Trophoblast cell (in vitro differentiated cells and primary cell): ENCODE measurements around the gene SYNPR.
A peak's percentile ranks its signal among the peaks of the same experiment; 100 is the strongest.

Experiments used
- DNase-seq, 2 donors: peaks; one replicate each; pipeline ENCODE4 v3.0.0-alpha.2; 2016
- H2AFZ ChIP-seq: 2 replicates; pipeline ENCODE4 v1.6.1; 2013; ENCODE audit warnings: low read length, moderate library complexity, mild to moderate bottlenecking; ENCODE audit not compliant: insufficient read depth, poor library complexity
- H2AK5ac ChIP-seq: 2 replicates; pipeline ENCODE4 v1.6.1; 2013; ENCODE audit warnings: mild to moderate bottlenecking, low read length
- H2BK120ac ChIP-seq: 2 replicates; pipeline ENCODE4 v1.6.1; 2013; ENCODE audit warnings: low read length, mild to moderate bottlenecking, moderate library complexity; ENCODE audit not compliant: insufficient read depth, poor library complexity
- H2BK12ac ChIP-seq: 2 replicates; pipeline ENCODE4 v1.6.1; 2013; ENCODE audit warnings: mild to moderate bottlenecking, low read length, moderate library complexity
- H2BK5ac ChIP-seq: 2 replicates; pipeline ENCODE4 v1.6.1; 2013; ENCODE audit warnings: low read length, low read depth, moderate library complexity, mild to moderate bottlenecking; ENCODE audit not compliant: poor library complexity
- H3K14ac ChIP-seq: 2 replicates; pipeline ENCODE4 v1.6.1; 2013; ENCODE audit warnings: mild to moderate bottlenecking, low read length
- H3K18ac ChIP-seq: 2 replicates; pipeline ENCODE4 v1.6.1; 2013; ENCODE audit warnings: mild to moderate bottlenecking, low read length
- H3K23ac ChIP-seq: 2 replicates; pipeline ENCODE4 v1.6.1; 2013; ENCODE audit warnings: low read length
- H3K27ac ChIP-seq: 2 replicates; pipeline ENCODE4 v1.5.1; 2013; ENCODE audit warnings: low read depth, mild to moderate bottlenecking, inconsistent platforms, low read length, moderate library complexity
- H3K27me3 ChIP-seq: 2 replicates; pipeline ENCODE4 v1.6.1; 2013; ENCODE audit warnings: inconsistent platforms, mild to moderate bottlenecking, low read length, moderate library complexity; ENCODE audit not compliant: insufficient read depth
- H3K36me3 ChIP-seq, 2 experiments: 1 replicate in 1 of 2; 2 replicates in 1 of 2; pipeline ENCODE4 v1.6.1; 2013; ENCODE audit warnings: low read length in 2 of 2, mild to moderate bottlenecking in 2 of 2, moderate library complexity in 1 of 2; ENCODE audit not compliant: insufficient read depth in 2 of 2, control insufficient read depth in 1 of 2
- H3K4ac ChIP-seq: 2 replicates; pipeline ENCODE4 v1.6.1; 2013; ENCODE audit warnings: low read depth, mild to moderate bottlenecking, low read length, moderate library complexity
- H3K4me1 ChIP-seq, 2 experiments: 1 replicate in 1 of 2; 2 replicates in 1 of 2; pipeline ENCODE4 v1.6.1; 2013; ENCODE audit warnings: low read length in 2 of 2, mild to moderate bottlenecking in 2 of 2, moderate library complexity in 1 of 2; ENCODE audit not compliant: insufficient read depth in 2 of 2, control insufficient read depth in 1 of 2
- H3K4me2 ChIP-seq: 2 replicates; pipeline ENCODE4 v1.6.1; 2013; ENCODE audit warnings: inconsistent platforms, mild to moderate bottlenecking, low read length, moderate library complexity
- H3K4me3 ChIP-seq: 2 replicates; pipeline ENCODE4 v1.5.1; 2013; ENCODE audit warnings: mild to moderate bottlenecking, low read depth, low read length, inconsistent platforms
- H3K79me1 ChIP-seq: one replicate; pipeline ENCODE4 v1.6.1; 2013; ENCODE audit warnings: low read length
- H3K79me2 ChIP-seq: 2 replicates; pipeline ENCODE4 v1.6.1; 2013; ENCODE audit warnings: low read length, mild to moderate bottlenecking; ENCODE audit not compliant: control insufficient read depth, insufficient read depth, poor library complexity
- H3K9ac ChIP-seq: 2 replicates; pipeline ENCODE4 v1.6.1; 2013; ENCODE audit warnings: mild to moderate bottlenecking, low read length
- H3K9me3 ChIP-seq: 2 replicates; pipeline ENCODE4 v1.6.1; 2013; ENCODE audit warnings: low read depth, mild to moderate bottlenecking, control low read depth, inconsistent platforms, low read length; ENCODE audit not compliant: insufficient read depth
- H4K12ac ChIP-seq: 2 replicates; pipeline ENCODE4 v1.6.1; 2013; ENCODE audit warnings: low read depth, mild to moderate bottlenecking, low read length, moderate library complexity
- H4K8ac ChIP-seq: 2 replicates; pipeline ENCODE4 v1.6.1; 2013; ENCODE audit warnings: low read depth, mild to moderate bottlenecking, low read length, moderate library complexity
- H4K91ac ChIP-seq: one replicate; pipeline ENCODE4 v1.6.1; 2013; ENCODE audit warnings: low read depth, mild to moderate bottlenecking, low read length, moderate library complexity
- WGBS: extraction: QIAGEN DNeasy Blood & Tissue Kit; methylation state at CpG from one replicate; pipeline ENCODE4 v1.1.7; 2013; ENCODE audit warnings: missing lambda C conversion rate; ENCODE audit not compliant: insufficient read length, insufficient coverage; ENCODE audit errors: extremely low coverage; 5-methylcytosine and 5-hydroxymethylcytosine counted together

Gene SYNPR

DNA sequence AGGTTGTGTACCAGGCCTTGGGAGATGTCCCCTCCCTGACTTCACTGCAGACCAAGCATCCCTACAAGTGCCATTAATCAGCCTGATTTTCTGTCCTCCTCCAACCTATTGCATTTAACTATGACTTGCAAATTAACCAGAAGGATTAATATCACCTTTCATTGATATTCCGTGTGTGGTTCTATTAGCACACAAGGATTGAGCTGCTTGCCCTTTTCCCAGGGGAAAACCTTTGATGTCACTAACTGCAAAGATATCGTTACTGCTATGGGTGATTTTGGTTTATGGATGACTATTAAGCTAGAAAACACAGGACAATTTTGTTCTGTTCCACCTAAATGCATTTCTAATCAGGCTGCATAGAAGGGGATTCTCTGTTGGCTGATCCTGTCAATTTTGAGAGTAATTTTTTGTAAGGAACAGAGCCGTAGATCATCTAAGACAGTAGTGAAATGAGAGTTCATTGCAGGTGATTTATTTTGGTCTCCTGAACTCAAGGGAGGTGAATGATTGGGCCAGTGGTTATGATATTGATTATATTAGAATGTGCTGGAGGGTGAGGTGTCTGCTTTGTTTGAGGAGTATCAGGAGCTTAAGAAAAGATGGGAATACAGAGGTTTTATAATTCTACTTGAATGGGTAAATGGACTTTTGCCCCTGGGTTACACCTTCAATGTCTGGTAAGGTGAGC lies 196.9 kb downstream of the SYNPR start:
- no peak overlapping the region for H2BK12ac ChIP-seq
- no peak overlapping the region for H4K91ac ChIP-seq
- H3K23ac ChIP-seq: no peak overlapping the region
- H3K9ac ChIP-seq: no peak overlapping the region
- no peak overlapping the region for H3K4ac ChIP-seq
- no CpG with 5 or more reads among the region's 3 CpGs for WGBS
- H3K4me3 ChIP-seq: no peak overlapping the region
- no peaks in the 10 kb centered on the region for H3K27me3 ChIP-seq
- no peaks in the 10 kb centered on the region for H3K79me2 ChIP-seq
- no peak overlapping the region for H2AFZ ChIP-seq
- DNase-seq: no peak
- no peak overlapping the region for H2BK120ac ChIP-seq
- no peaks in the 10 kb centered on the region for H3K4me1 ChIP-seq
- H3K18ac ChIP-seq: no peak overlapping the region
- H3K14ac ChIP-seq: no peak overlapping the region
- H3K79me1 ChIP-seq: no peaks in the 10 kb centered on the region
- H2AK5ac ChIP-seq: no peak overlapping the region
- no peak overlapping the region for H4K8ac ChIP-seq
- no peaks in the 10 kb centered on the region for H3K36me3 ChIP-seq
- H3K4me2 ChIP-seq: no peak overlapping the region
- H3K27ac ChIP-seq: no peak overlapping the region
- H4K12ac ChIP-seq: no peak overlapping the region
- H3K9me3 ChIP-seq: peaks cover 7% of the 10 kb centered on the region
- no peak overlapping the region for H2BK5ac ChIP-seq

DNA sequence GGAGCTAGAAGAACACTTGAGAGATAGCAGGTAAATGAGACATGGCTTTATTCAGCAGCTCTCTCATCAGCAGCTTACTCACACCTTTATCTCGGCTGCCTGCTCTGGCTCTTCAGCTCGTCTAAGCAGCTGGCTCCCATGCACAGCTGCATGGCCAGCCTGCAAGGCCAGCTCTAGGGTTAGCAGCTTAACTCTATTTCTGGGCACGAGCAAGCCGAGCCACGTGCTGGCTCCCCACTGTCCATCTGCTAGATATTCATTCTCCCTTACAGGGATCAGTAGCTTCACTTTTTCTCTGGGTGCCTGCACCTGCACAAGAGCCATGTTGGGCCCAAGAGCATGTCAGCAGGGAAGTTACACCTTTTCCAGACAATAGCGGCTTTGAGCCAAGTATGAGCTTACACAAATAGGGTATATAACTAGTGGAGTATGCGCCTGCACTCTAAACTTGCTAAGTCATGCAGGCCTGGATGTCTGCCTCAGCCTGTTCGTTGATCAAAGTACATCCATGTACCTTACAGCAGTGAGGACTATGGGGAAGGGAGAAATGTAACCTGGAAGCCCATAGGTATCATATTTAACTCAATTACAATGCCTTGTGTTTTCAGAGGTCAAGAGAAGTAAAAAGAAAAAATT lies 199.5 kb downstream of the SYNPR start:
- Histone ChIP-seq H3K27ac (no peak overlapping the region), H2BK12ac (no peak overlapping the region), H3K79me2 (no peaks in the 10 kb centered on the region), H3K18ac (no peak overlapping the region), H3K4me1 (no peaks in the 10 kb centered on the region), H3K23ac (no peak overlapping the region), H3K27me3 (no peaks in the 10 kb centered on the region), H4K12ac (no peak overlapping the region), H2AFZ (no peak overlapping the region), H3K4me3 (no peak overlapping the region), H4K8ac (no peak overlapping the region), H3K4me2 (no peak overlapping the region), H3K36me3 (no peaks in the 10 kb centered on the region), H2BK5ac (no peak overlapping the region), H2BK120ac (no peak overlapping the region), H3K79me1 (no peaks in the 10 kb centered on the region), H4K91ac (no peak overlapping the region), H3K14ac (no peak overlapping the region), H2AK5ac (no peak overlapping the region), H3K9ac (no peak overlapping the region), H3K4ac (no peak overlapping the region), H3K9me3 (peaks cover 4% of the 10 kb centered on the region)
- DNase-seq: no peak
- WGBS: no CpG with 5 or more reads among the region's 8 CpGs

DNA sequence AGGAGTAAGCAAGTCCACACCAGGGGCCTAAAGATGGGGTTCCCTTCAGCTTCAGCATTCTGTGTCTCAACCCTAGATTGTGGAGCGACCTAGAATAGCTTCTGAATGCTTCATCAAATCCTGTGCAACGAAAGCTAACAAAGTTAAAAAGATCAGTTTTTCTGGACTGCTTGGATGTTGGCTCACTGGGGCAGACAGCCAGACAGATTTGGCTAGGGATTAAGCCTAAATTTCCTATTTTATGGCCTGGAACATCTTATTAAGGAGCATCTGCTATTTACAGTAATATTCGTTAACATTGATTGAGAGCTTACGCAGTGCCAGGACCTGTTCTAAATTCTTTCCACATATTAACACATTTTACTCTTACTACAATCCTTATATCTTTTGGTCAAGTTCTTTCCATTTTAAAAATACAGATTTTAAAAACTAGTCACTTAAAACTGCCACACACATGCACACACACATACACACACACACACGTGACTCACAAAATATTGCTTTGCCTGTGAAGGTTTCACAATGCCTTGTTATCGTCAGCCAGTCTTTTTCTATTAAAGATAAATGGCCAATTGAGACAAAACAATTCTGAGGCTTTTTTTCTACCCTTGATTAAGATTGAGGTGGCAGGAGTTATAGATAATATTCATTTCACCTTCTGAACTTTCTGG lies 201.0 kb downstream of the SYNPR start:
- Histone ChIP-seq H3K36me3 (no peaks in the 10 kb centered on the region), H2BK5ac (no peak overlapping the region), H3K79me1 (no peaks in the 10 kb centered on the region), H3K4me3 (no peak overlapping the region), H2BK12ac (no peak overlapping the region), H2AK5ac (no peak overlapping the region), H3K4me2 (no peak overlapping the region), H3K4me1 (no peaks in the 10 kb centered on the region), H3K9ac (no peak overlapping the region), H2AFZ (no peak overlapping the region), H3K9me3 (peaks cover 4% of the 10 kb centered on the region), H3K79me2 (no peaks in the 10 kb centered on the region), H4K8ac (no peak overlapping the region), H4K12ac (no peak overlapping the region), H3K27me3 (no peaks in the 10 kb centered on the region), H3K4ac (no peak overlapping the region), H3K18ac (no peak overlapping the region), H4K91ac (no peak overlapping the region), H3K14ac (no peak overlapping the region), H2BK120ac (no peak overlapping the region), H3K27ac (no peak overlapping the region), H3K23ac (no peak overlapping the region)
- peak in 1 of 2 donors; percentile 3 for DNase-seq
- WGBS: no CpG with 5 or more reads among the region's 6 CpGs

DNA sequence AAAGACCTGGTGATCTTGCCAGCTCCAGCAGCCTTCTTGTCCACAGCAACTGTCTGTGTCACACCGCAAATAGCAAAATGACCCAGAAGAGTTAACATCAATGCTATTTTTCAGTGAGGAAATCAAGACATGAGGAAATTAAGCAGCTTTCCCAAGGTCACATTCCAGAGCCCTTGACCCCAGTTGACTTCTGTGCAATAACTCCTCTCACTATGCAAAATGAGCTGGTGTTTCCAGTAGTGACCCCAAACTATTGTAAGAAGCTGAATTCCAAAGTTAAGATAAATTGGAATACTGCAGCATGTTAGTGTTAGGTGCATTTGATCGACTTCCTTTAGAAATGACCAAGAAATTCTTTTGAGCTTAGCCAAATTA lies 201.5 kb downstream of the SYNPR start:
- H3K79me2 ChIP-seq: no peaks in the 10 kb centered on the region
- no peak overlapping the region for H3K23ac ChIP-seq
- H4K91ac ChIP-seq: no peak overlapping the region
- H3K18ac ChIP-seq: no peak overlapping the region
- no peak overlapping the region for H3K4me3 ChIP-seq
- peak overlapping the region; percentile 26 for H3K9ac ChIP-seq
- H2BK120ac ChIP-seq: no peak overlapping the region
- no peak overlapping the region for H2BK12ac ChIP-seq
- no peaks in the 10 kb centered on the region for H3K27me3 ChIP-seq
- H3K4me1 ChIP-seq: no peaks in the 10 kb centered on the region
- H2AFZ ChIP-seq: no peak overlapping the region
- peaks cover 4% of the 10 kb centered on the region for H3K9me3 ChIP-seq
- H2BK5ac ChIP-seq: no peak overlapping the region
- WGBS: no CpG with 5 or more reads among the region's 2 CpGs
- H4K8ac ChIP-seq: no peak overlapping the region
- no peak overlapping the region for H4K12ac ChIP-seq
- H3K27ac ChIP-seq: no peak overlapping the region
- H3K79me1 ChIP-seq: no peaks in the 10 kb centered on the region
- H3K14ac ChIP-seq: no peak overlapping the region
- no peaks in the 10 kb centered on the region for H3K36me3 ChIP-seq
- DNase-seq: no peak
- no peak overlapping the region for H3K4me2 ChIP-seq
- no peak overlapping the region for H2AK5ac ChIP-seq
- no peak overlapping the region for H3K4ac ChIP-seq
